Mesothelial cell of epicardium (in vitro differentiated cells): ENCODE results near the gene LPAR1. TPM values are rescaled to one million over a fixed set of nuclear protein-coding genes. Genes with fewer than 3 reads are reported as not detected.

Experiments used
- DNase-seq, 2 experiments: peaks; one replicate each; pipeline ENCODE4 v3.0.0; 2021; ENCODE audit warnings: low spot score in 2 of 2; ENCODE audit not compliant: unreplicated experiment in 2 of 2
- H3K27ac Mint-ChIP-seq: 2 replicates; pipeline ENCODE4 v1.8.0; 2021; ENCODE audit warnings: mixed read lengths
- H3K27me3 Mint-ChIP-seq: 2 replicates; pipeline ENCODE4 v1.8.0; 2021; ENCODE audit warnings: low read depth, mixed read lengths
- H3K36me3 Mint-ChIP-seq: 2 replicates; pipeline ENCODE4 v1.8.0; 2021; ENCODE audit warnings: mixed read lengths
- H3K4me1 Mint-ChIP-seq: 2 replicates; pipeline ENCODE4 v1.8.0; 2021; ENCODE audit warnings: mixed read lengths
- H3K4me3 Mint-ChIP-seq: 2 replicates; pipeline ENCODE4 v1.8.0; 2021; ENCODE audit warnings: mild to moderate bottlenecking, moderate library complexity, mixed read lengths
- H3K9me3 Mint-ChIP-seq: 2 replicates; pipeline ENCODE4 v1.8.0; 2021; ENCODE audit warnings: mixed read lengths
- CTCF ChIP-seq: fragments of 200-600 bp; sonication (generic); IDR thresholded peaks from one replicate; pipeline ENCODE4 v1.5.0; 2021; ENCODE audit warnings: antibody characterized with exemption; ENCODE audit not compliant: unreplicated experiment
- total RNA-seq: library from RNA; stranded (reverse); gene quantifications from 3 replicates; pipeline ENCODE4 v1.2.1, GENCODE V29; 2021

LPAR1 gene
- total RNA-seq, 1 donor from 2014 or later: 40.3 TPM

GRCh38 chr9:110938242-110938641 lies 100.0 kb downstream of the LPAR1 start:
- Mint-ChIP-seq H3K27me3 (no peaks in the 10 kb centered on the region), H3K4me3 (no peak overlapping the region), H3K4me1 (no peaks in the 10 kb centered on the region), H3K36me3 (peaks cover 30% of the 10 kb centered on the region), H3K27ac (no peak overlapping the region), H3K9me3 (peaks cover 6% of the 10 kb centered on the region)
- TF ChIP-seq CTCF: no peak
- no peak for DNase-seq

GRCh38 chr9:110936719-110937452 lies 101.4 kb downstream of the LPAR1 start:
- H3K36me3 Mint-ChIP-seq: peaks cover 31% of the 10 kb centered on the region
- peaks cover 6% of the 10 kb centered on the region for H3K9me3 Mint-ChIP-seq
- no peak overlapping the region for H3K4me3 Mint-ChIP-seq
- no peak overlapping the region for H3K27ac Mint-ChIP-seq
- H3K4me1 Mint-ChIP-seq: no peaks in the 10 kb centered on the region
- TF ChIP-seq CTCF: no peak
- DNase-seq: no peak
- no peaks in the 10 kb centered on the region for H3K27me3 Mint-ChIP-seq

GRCh38 chr9:110936237-110936636 lies 102.0 kb downstream of the LPAR1 start:
- no peaks in the 10 kb centered on the region for H3K4me1 Mint-ChIP-seq
- no peak overlapping the region for H3K4me3 Mint-ChIP-seq
- no peaks in the 10 kb centered on the region for H3K27me3 Mint-ChIP-seq
- DNase-seq: no peak
- H3K36me3 Mint-ChIP-seq: peaks cover 25% of the 10 kb centered on the region
- H3K9me3 Mint-ChIP-seq: peaks cover 6% of the 10 kb centered on the region
- H3K27ac Mint-ChIP-seq: no peak overlapping the region
- TF ChIP-seq CTCF: no peak

GRCh38 chr9:110935829-110936228 lies 102.4 kb downstream of the LPAR1 start:
- peaks cover 9% of the 10 kb centered on the region for H3K9me3 Mint-ChIP-seq

GRCh38 chr9:110933350-110934001 lies 104.8 kb downstream of the LPAR1 start:
- no peak overlapping the region for H3K27ac Mint-ChIP-seq
- no peak for TF ChIP-seq CTCF
- H3K4me3 Mint-ChIP-seq: no peak overlapping the region

More at GRCh38 chr9:110935829-110936228, 102.4 kb downstream of the LPAR1 start:
- Mint-ChIP-seq H3K4me1 (no peaks in the 10 kb centered on the region), H3K27me3 (no peaks in the 10 kb centered on the region), H3K36me3 (peaks cover 21% of the 10 kb centered on the region), H3K27ac (no peak overlapping the region), H3K4me3 (no peak overlapping the region)
- no peak for DNase-seq
- no peak for TF ChIP-seq CTCF

More at GRCh38 chr9:110933350-110934001, 104.8 kb downstream of the LPAR1 start:
- H3K27me3 Mint-ChIP-seq: no peaks in the 10 kb centered on the region
- peaks cover 9% of the 10 kb centered on the region for H3K36me3 Mint-ChIP-seq
- H3K4me1 Mint-ChIP-seq: no peaks in the 10 kb centered on the region
- DNase-seq: no peak
- H3K9me3 Mint-ChIP-seq: peaks cover 3% of the 10 kb centered on the region
